Mesenchymal stem cell (in vitro differentiated cells and primary cell): ENCODE results near the gene E2F4.

Experiments used
- DNase-seq: peaks from one replicate; pipeline ENCODE4 v3.0.0-alpha.2; 2013
- H2AFZ ChIP-seq: one replicate; pipeline ENCODE4 v1.6.1; 2013; ENCODE audit warnings: low read depth, mild to moderate bottlenecking, control low read depth, inconsistent platforms, low read length, moderate library complexity
- H2AK5ac ChIP-seq: 2 replicates; pipeline ENCODE4 v1.6.1; 2013; ENCODE audit warnings: low read length, moderate library complexity, mild to moderate bottlenecking, inconsistent platforms; ENCODE audit not compliant: severe bottlenecking
- H2BK120ac ChIP-seq: one replicate; pipeline ENCODE4 v1.6.1; 2013; ENCODE audit warnings: low read depth, mild to moderate bottlenecking, inconsistent platforms, low read length, moderate library complexity
- H2BK12ac ChIP-seq, 2 experiments: one replicate each; pipeline ENCODE4 v1.6.1; 2013; ENCODE audit warnings: inconsistent platforms in 2 of 2, low read length in 2 of 2, mild to moderate bottlenecking in 2 of 2, moderate library complexity in 2 of 2, control low read depth in 1 of 2
- H2BK15ac ChIP-seq: one replicate; pipeline ENCODE4 v1.6.1; 2013; ENCODE audit warnings: mild to moderate bottlenecking, low read depth, inconsistent platforms; ENCODE audit not compliant: poor library complexity, severe bottlenecking
- H2BK5ac ChIP-seq: 2 replicates; pipeline ENCODE4 v1.6.1; 2013; ENCODE audit warnings: low read depth, mild to moderate bottlenecking, low read length, control low read depth, inconsistent platforms; ENCODE audit not compliant: poor library complexity, severe bottlenecking
- H3K14ac ChIP-seq, 2 experiments: one replicate each; pipeline ENCODE4 v1.6.1; 2013; ENCODE audit warnings: inconsistent platforms in 2 of 2, low read length in 2 of 2, control low read depth in 1 of 2, mild to moderate bottlenecking in 1 of 2, moderate library complexity in 1 of 2
- H3K18ac ChIP-seq, 2 experiments: one replicate each; pipeline ENCODE4 v1.6.1; 2013; ENCODE audit warnings: inconsistent platforms in 2 of 2, low read length in 2 of 2, control low read depth in 1 of 2, low read depth in 1 of 2, mild to moderate bottlenecking in 1 of 2
- H3K23ac ChIP-seq, 2 experiments: one replicate each; pipeline ENCODE4 v1.6.1; 2013; ENCODE audit warnings: inconsistent platforms in 2 of 2, low read length in 2 of 2, mild to moderate bottlenecking in 2 of 2, moderate library complexity in 2 of 2, control low read depth in 1 of 2
- H3K27ac ChIP-seq: 2 replicates; pipeline ENCODE4 v1.5.1; 2013; ENCODE audit warnings: mild to moderate bottlenecking, moderate library complexity, low read length, control low read depth, inconsistent platforms; ENCODE audit not compliant: poor library complexity, severe bottlenecking
- H3K27me3 ChIP-seq, 2 experiments: 2 replicates each; pipeline versions ENCODE4 v1.6.1 to v1.7.0; 2013; ENCODE audit warnings: low read length in 2 of 2, mild to moderate bottlenecking in 2 of 2, moderate library complexity in 2 of 2, control low read depth in 1 of 2, inconsistent platforms in 1 of 2; ENCODE audit not compliant: control insufficient read depth in 1 of 2, insufficient read depth in 1 of 2
- H3K36me3 ChIP-seq, 2 experiments: 2 replicates each; pipeline versions ENCODE4 v1.6.1 to v1.7.0; 2013; ENCODE audit warnings: low read length in 2 of 2, control low read depth in 1 of 2, inconsistent platforms in 1 of 2, low read depth in 1 of 2, mild to moderate bottlenecking in 1 of 2; ENCODE audit not compliant: insufficient read depth in 2 of 2, control insufficient read depth in 1 of 2
- H3K4ac ChIP-seq, 2 experiments: one replicate each; pipeline ENCODE4 v1.6.1; 2013; ENCODE audit warnings: inconsistent platforms in 2 of 2, low read length in 2 of 2, mild to moderate bottlenecking in 2 of 2, moderate library complexity in 2 of 2, control low read depth in 1 of 2, low read depth in 1 of 2
- H3K4me1 ChIP-seq: 2 replicates; pipeline ENCODE4 v1.6.1; 2013; ENCODE audit warnings: low read depth, low read length, control low read depth; ENCODE audit not compliant: control insufficient read depth, insufficient read depth
- H3K4me2 ChIP-seq: 2 replicates; pipeline ENCODE4 v1.6.1; 2013; ENCODE audit warnings: low read length, mild to moderate bottlenecking, inconsistent platforms; ENCODE audit not compliant: poor library complexity, severe bottlenecking
- H3K4me3 ChIP-seq, 2 experiments: 2 replicates each; pipeline versions ENCODE4 v1.5.1 to v1.7.0; 2013; ENCODE audit warnings: low read length in 2 of 2, mild to moderate bottlenecking in 2 of 2, control low read depth in 1 of 2, low read depth in 1 of 2; ENCODE audit not compliant: insufficient read depth in 1 of 2
- H3K79me1 ChIP-seq: replicated peaks from 2 replicates; pipeline ENCODE4 v1.6.1; 2013; ENCODE audit warnings: mild to moderate bottlenecking, control low read depth, low read length, inconsistent platforms; ENCODE audit not compliant: poor library complexity, severe bottlenecking
- H3K9ac ChIP-seq: 2 replicates; pipeline ENCODE4 v1.7.0; 2013; ENCODE audit warnings: mild to moderate bottlenecking, low read length, moderate library complexity
- H3K9me3 ChIP-seq: 2 replicates; pipeline ENCODE4 v1.7.0; 2013; ENCODE audit warnings: mild to moderate bottlenecking, low read length; ENCODE audit not compliant: control insufficient read depth
- H4K8ac ChIP-seq: one replicate; pipeline ENCODE4 v1.6.1; 2013; ENCODE audit warnings: inconsistent platforms, mild to moderate bottlenecking, low read length, moderate library complexity
- H4K91ac ChIP-seq: one replicate; pipeline ENCODE4 v1.6.1; 2013; ENCODE audit warnings: mild to moderate bottlenecking, low read length, inconsistent platforms
- WGBS: methylation state at CpG from one replicate; pipeline ENCODE4 v1.1.7; 2013; ENCODE audit warnings: mixed read lengths; 5-methylcytosine and 5-hydroxymethylcytosine counted together

Gene E2F4

GRCh38 chr16:67169011-67169451, 22.9 kb upstream of the E2F4 start:
- peaks cover 6% of the 10 kb centered on the region for H3K79me1 ChIP-seq
- H4K8ac ChIP-seq, result peak overlapping the region; percentile 74
- H2AFZ ChIP-seq, result no peak overlapping the region
- peaks cover 44% of the 10 kb centered on the region for H3K4me1 ChIP-seq
- H3K27ac ChIP-seq, result no peak overlapping the region
- H3K23ac ChIP-seq, result peak overlapping the region in 1 of 2 experiments; percentile 79
- peaks cover 18 to 48% of the 10 kb centered on the region in 2 experiments for H3K27me3 ChIP-seq
- no peak overlapping the region for H3K4me2 ChIP-seq
- H3K18ac ChIP-seq, result peak overlapping the region in 1 of 2 experiments; percentile 48
- H3K4ac ChIP-seq, result peak overlapping the region; percentile 63 to 66
- H3K9me3 ChIP-seq, result no peaks in the 10 kb centered on the region
- H4K91ac ChIP-seq, result peak overlapping the region; percentile 47
- H3K9ac ChIP-seq, result peak overlapping the region; percentile 85
- no peak overlapping the region for H2BK15ac ChIP-seq
- H3K14ac ChIP-seq, result peak overlapping the region in 1 of 2 experiments; percentile 75
- H2BK12ac ChIP-seq, result peak overlapping the region in 1 of 2 experiments; percentile 81
- peak overlapping the region; percentile 27 for H2AK5ac ChIP-seq
- no peak overlapping the region for H2BK5ac ChIP-seq
- DNase-seq, result no peak
- H3K4me3 ChIP-seq, result peak overlapping the region; percentile 30 to 76
- H2BK120ac ChIP-seq, result peak overlapping the region; percentile 64
- WGBS, result 41% methylated on average over 9 of the region's 9 CpGs
- H3K36me3 ChIP-seq, result peaks cover 0 to 3% of the 10 kb centered on the region in 2 experiments

- Histone ChIP-seq H2AFZ (no peak overlapping the region), H2BK5ac (no peak overlapping the region), H3K4me3 (peak overlapping the region; percentile 58 to 76), H3K27me3 (peaks cover 18 to 44% of the 10 kb centered on the region in 2 experiments), H3K27ac (peak overlapping the region; percentile 72), H2BK15ac (peak overlapping the region; percentile 99), H2BK120ac (peak overlapping the region; percentile 93), H3K4me1 (peaks cover 44% of the 10 kb centered on the region), H4K8ac (peak overlapping the region; percentile 81), H3K18ac (peak overlapping the region; percentile 81 to 89), H3K9me3 (no peaks in the 10 kb centered on the region), H3K23ac (peak overlapping the region in 1 of 2 experiments; percentile 79), H3K14ac (peak overlapping the region in 1 of 2 experiments; percentile 6), H3K4me2 (peak overlapping the region; percentile 75), H4K91ac (no peak overlapping the region), H3K36me3 (peaks cover 0 to 4% of the 10 kb centered on the region in 2 experiments), H3K4ac (peak overlapping the region; percentile 63 to 73), H2AK5ac (no peak overlapping the region), H3K9ac (peak overlapping the region; percentile 85), H2BK12ac (peak overlapping the region in 1 of 2 experiments; percentile 81), H3K79me1 (peaks cover 6% of the 10 kb centered on the region)
- 4% methylated on average over 19 of the region's 24 CpGs for WGBS
- peak; percentile 49 for DNase-seq
Measured at GRCh38 chr16:67169642-67170167, 22.2 kb upstream of the E2F4 start.

DNA sequence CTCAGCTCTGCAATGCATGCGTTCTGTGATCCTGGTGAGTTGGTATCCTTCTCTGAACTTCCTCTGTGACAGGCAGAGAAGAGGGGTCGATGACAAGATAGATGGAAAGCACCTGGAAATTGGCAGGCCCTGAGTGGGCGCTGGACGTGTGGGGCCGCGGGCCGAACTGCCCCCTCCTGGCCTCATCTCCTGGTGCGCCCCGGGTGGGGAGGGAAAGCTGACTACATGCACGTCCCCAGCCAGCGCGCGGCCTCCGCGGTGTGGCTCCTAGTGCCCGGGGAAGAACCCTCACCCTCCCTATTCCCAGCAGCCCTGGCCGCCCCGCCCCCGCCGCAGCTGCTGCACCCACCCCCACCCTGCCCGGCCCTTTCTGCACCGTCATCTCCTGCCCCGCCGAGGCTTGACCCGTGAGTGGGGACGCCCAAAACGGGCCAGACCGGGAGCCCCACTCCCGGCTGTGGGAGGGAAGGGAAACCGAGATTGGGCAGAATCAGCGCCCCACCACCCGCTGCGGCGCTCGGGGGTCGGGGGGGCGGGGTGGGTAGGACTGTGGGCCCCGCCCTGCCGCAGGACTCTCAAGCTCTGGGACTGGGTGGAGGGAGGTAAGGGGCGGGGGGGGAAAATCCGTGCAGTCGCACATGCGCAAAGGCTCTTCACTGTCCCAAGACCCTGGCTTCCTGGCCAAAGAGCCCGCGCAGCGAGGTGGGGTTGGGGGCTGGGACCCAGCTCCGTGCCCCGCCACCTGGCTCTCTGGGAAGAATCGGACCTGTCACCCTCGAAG, 21.6 kb upstream of the E2F4 start, which contains the start of gene NOL3:
Gene NOL3, plus strand, starts transcription at position 371 of the 781 bp plus-strand sequence.
- Histone ChIP-seq H3K23ac (peak within 1 kb of the TSS in 1 of 2 experiments; percentile 79), H2BK15ac (peak within 1 kb of the TSS; percentile 99), H3K79me1 (peaks cover 6% of the 10 kb centered on the region), H3K27me3 (peaks cover 12 to 37% of the 10 kb centered on the region in 2 experiments), H3K36me3 (peaks cover 0 to 10% of the 10 kb centered on the region in 2 experiments), H2AFZ (no peak within 1 kb of the TSS), H3K4me3 (peak within 1 kb of the TSS; percentile 58 to 76), H3K14ac (peak within 1 kb of the TSS in 1 of 2 experiments; percentile 69), H2AK5ac (peak within 1 kb of the TSS; percentile 3), H4K91ac (peak within 1 kb of the TSS; percentile 93), H3K4me2 (peak within 1 kb of the TSS; percentile 75), H4K8ac (peak within 1 kb of the TSS; percentile 87), H3K27ac (peak within 1 kb of the TSS; percentile 74), H2BK120ac (peak within 1 kb of the TSS; percentile 93), H3K18ac (peak within 1 kb of the TSS; percentile 93), H3K4ac (peak within 1 kb of the TSS; percentile 94 to 97), H3K9ac (peak within 1 kb of the TSS; percentile 85), H2BK5ac (no peak within 1 kb of the TSS), H3K9me3 (no peaks in the 10 kb centered on the region), H3K4me1 (peaks cover 40% of the 10 kb centered on the region), H2BK12ac (peak within 1 kb of the TSS; percentile 56 to 81)
- peak; percentile 89 for DNase-seq
- WGBS, result 4% methylated on average over 35 of the region's 50 CpGs
